ENCODE results near the gene PCTP. TPM values are rescaled to one million over a fixed set of nuclear protein-coding genes. Genes with fewer than 3 reads are reported as not detected.

PCTP gene
- total RNA-seq, 1 donor from 2014 or later, result 6.5 TPM

- intact Hi-C loops (cut with micrococcal nuclease), result loop anchor here (2.0 to 10.0 kb wide), 5 partner anchors 487 to 1227 kb away; partner anchors contain the start of genes C17orf67, COX11, HLF and SCPEP1
Observed at GRCh38 chr17:55751720-55752250, 934 bp downstream of the PCTP start.

- intact Hi-C loops (cut with micrococcal nuclease), result loop anchor here (10.0 kb wide), 2 partner anchors 492 to 1018 kb away; partner anchors contain the start of gene HLF
Observed at GRCh38 chr17:55756689-55757088, 5.8 kb downstream of the PCTP start.

GRCh38 chr17:55757659-55758058 lies 6.8 kb downstream of the PCTP start:
- intact Hi-C loops (cut with micrococcal nuclease), result loop anchor here (10.0 kb wide), 2 partner anchors 493 to 1017 kb away; partner anchors contain the start of gene HLF

- intact Hi-C loops (cut with micrococcal nuclease), result loop anchor here (10.0 kb wide), 2 partner anchors 493 to 1017 kb away; partner anchors contain the start of gene HLF
Observed at GRCh38 chr17:55758171-55758570, 7.3 kb downstream of the PCTP start.

- intact Hi-C loops (cut with micrococcal nuclease), result no loop called here
Observed at GRCh38 chr17:55760643-55761355, 9.9 kb downstream of the PCTP start.

GRCh38 chr17:55762086-55762858 lies 11.4 kb downstream of the PCTP start:
- intact Hi-C loops (cut with micrococcal nuclease), result no loop called here

GRCh38 chr17:55763856-55764255 lies 13.0 kb downstream of the PCTP start:
- intact Hi-C loops (cut with micrococcal nuclease), result no loop called here

- intact Hi-C loops (cut with micrococcal nuclease), result no loop called here
Observed at GRCh38 chr17:55764610-55765009, 13.8 kb downstream of the PCTP start.

GRCh38 chr17:55765472-55765871 lies 14.6 kb downstream of the PCTP start:
- intact Hi-C loops (cut with micrococcal nuclease), result no loop called here

GRCh38 chr17:55768936-55769624 lies 18.2 kb downstream of the PCTP start:
- intact Hi-C loops (cut with micrococcal nuclease), result no loop called here

- intact Hi-C loops (cut with micrococcal nuclease), result no loop called here
Observed at GRCh38 chr17:55769625-55770000, 18.8 kb downstream of the PCTP start.

- intact Hi-C loops (cut with micrococcal nuclease), result loop anchor here (1.0 kb wide), 2 partner anchors 169 to 244 kb away; no protein-coding TSS in a partner anchor
Observed at GRCh38 chr17:55770196-55770870, 19.5 kb downstream of the PCTP start.

GRCh38 chr17:55772086-55772485 lies 21.2 kb downstream of the PCTP start:
- intact Hi-C loops (cut with micrococcal nuclease), result no loop called here

GRCh38 chr17:55773671-55774070 lies 22.8 kb downstream of the PCTP start:
- intact Hi-C loops (cut with micrococcal nuclease), result no loop called here

GRCh38 chr17:55774846-55775271 lies 24.0 kb downstream of the PCTP start:
- intact Hi-C loops (cut with micrococcal nuclease), result no loop called here

GRCh38 chr17:55776271-55776670 lies 25.4 kb downstream of the PCTP start:
- intact Hi-C loops (cut with micrococcal nuclease), result no loop called here

- intact Hi-C loops (cut with micrococcal nuclease), result no loop called here
Observed at GRCh38 chr17:55777471-55777971, 26.7 kb downstream of the PCTP start.

GRCh38 chr17:55778389-55779118 lies 27.7 kb downstream of the PCTP start:
- intact Hi-C loops (cut with micrococcal nuclease), result no loop called here

- intact Hi-C loops (cut with micrococcal nuclease), result no loop called here
Observed at GRCh38 chr17:55783684-55784245, 32.9 kb downstream of the PCTP start.

- intact Hi-C loops (cut with micrococcal nuclease), result no loop called here
Observed at GRCh38 chr17:55784666-55785065, 33.8 kb downstream of the PCTP start.

Measured in T-helper 1 cell treated with Interleukin-12 subunit alpha and Interleukin-12 subunit beta and Interleukin-4 antibody, amounts not matched to agents 30 ng/mL and 1 ng/mL, for 36 hours (primary cell).